NCI-H526 (cell line): Measurements from ENCODE around the gene RPS2.
"Not testable (repeated sequence)": the region's sequence is repeated elsewhere in the genome, so short reads cannot be mapped to it uniquely, and the experiment has no call there.

ENCODE experiments used
- DNase-seq, 2 experiments: peaks; one replicate each; lab custom pipeline; 2025; lab: John Stamatoyannopoulos, UW

RPS2 gene

GRCh38 chr16:1962161-1963153 lies 2.2 kb downstream of the RPS2 start:
- DNase-seq: not testable (repeated sequence)

GRCh38 chr16:1961651-1962067 lies 3.0 kb downstream of the RPS2 start:
- no peak for DNase-seq

GRCh38 chr16:1960665-1961630 lies 3.7 kb downstream of the RPS2 start:
- peak in 1 of 2 experiments; percentile 66 for DNase-seq

- DNase-seq: peak; percentile 42 to 90
Measured at GRCh38 chr16:1959269-1960039, 5.2 kb downstream of the RPS2 start, which contains the start of gene NDUFB10. Gene NDUFB10 (plus strand): TSS chr16:1959538. CDS start chr16:1959625, 87 bp downstream.

GRCh38 chr16:1958715-1959268 lies 5.8 kb downstream of the RPS2 start:
- no peak for DNase-seq

- not testable (repeated sequence) for DNase-seq
Measured at GRCh38 chr16:1958143-1958491, 6.5 kb downstream of the RPS2 start.

- not testable (repeated sequence) for DNase-seq
Measured at GRCh38 chr16:1957434-1958142, 7.0 kb downstream of the RPS2 start.

- DNase-seq: no peak
Measured at GRCh38 chr16:1953734-1954133, 10.9 kb downstream of the RPS2 start.

- no peak for DNase-seq
Measured at GRCh38 chr16:1950559-1950958, 14.1 kb downstream of the RPS2 start.

- no peak for DNase-seq
Measured at GRCh38 chr16:1950047-1950446, 14.6 kb downstream of the RPS2 start.

GRCh38 chr16:1949507-1949906 lies 15.1 kb downstream of the RPS2 start:
- no peak for DNase-seq

- DNase-seq: no peak
Measured at GRCh38 chr16:1947369-1947670, 17.3 kb downstream of the RPS2 start.

GRCh38 chr16:1946495-1947368 lies 17.9 kb downstream of the RPS2 start:
- DNase-seq: no peak

GRCh38 chr16:1945559-1946391 lies 18.9 kb downstream of the RPS2 start:
- DNase-seq: no peak

- no peak for DNase-seq
Measured at GRCh38 chr16:1944612-1945199, 19.9 kb downstream of the RPS2 start.

GRCh38 chr16:1942810-1943726 lies 21.6 kb downstream of the RPS2 start, which contains the start of gene MSRB1:
Gene MSRB1 (minus strand): TSS chr16:1943199. CDS start chr16:1943156, 43 bp downstream.
- DNase-seq: peak; percentile 88 to 99
